Measurements from ENCODE around the gene CPPED1.

GRCh38 chr16:12818326-12818725 lies 14.6 kb upstream of the CPPED1 start:
- TF ChIP-seq POLR2AphosphoS5 (IDR thresholded peaks at IDR 0.05) = no peak
- no peak for TF ChIP-seq CTCF (IDR thresholded peaks at IDR 0.05)
- TF ChIP-seq POLR2A (IDR thresholded peaks at IDR 0.05) = no peak

Measured in transverse colon (tissue), 4 donors.